Tibial artery (tissue), 4 donors: ENCODE data around the gene NNAT.
A peak's percentile ranks its signal among the peaks of the same experiment; 100 is the strongest.

Experiments
- DNase-seq, 2 donors: peaks; one replicate each; pipeline ENCODE4 v3.0.0-alpha.2; 2019
- H3K27ac ChIP-seq, 2 donors: fragments of 200-600 bp; sonication (generic) in 1 of 2; 1 replicate in 1 of 2; 2 replicates in 1 of 2; pipeline ENCODE4 v1.5.1; 2018 to 2019; ENCODE audit warnings: mild to moderate bottlenecking in 1 of 2
- H3K27me3 ChIP-seq, 2 donors: fragments of 200-600 bp; sonication (generic) in 1 of 2; one replicate each; pipeline versions ENCODE4 v1.5.1 to v1.6.0; 2016 to 2019
- H3K36me3 ChIP-seq, 3 donors: fragments of 200-600 bp; sonication (generic) in 2 of 3; one replicate each; pipeline ENCODE4 v1.5.1; 2016 to 2019; ENCODE audit warnings: mild to moderate bottlenecking in 2 of 3
- H3K4me1 ChIP-seq, 4 donors: fragments of 200-600 bp; sonication (generic) in 2 of 4; 1 replicate in 3 of 4; 2 replicates in 1 of 4; pipeline ENCODE4 v1.5.1; 2016 to 2019
- H3K4me3 ChIP-seq, 2 donors: fragments of 200-600 bp; sonication (generic) in 1 of 2; 1 replicate in 1 of 2; 2 replicates in 1 of 2; pipeline ENCODE4 v1.5.1; 2018 to 2019; ENCODE audit warnings: mild to moderate bottlenecking in 2 of 2
- H3K9me3 ChIP-seq, 3 donors: fragments of 200-600 bp; sonication (generic) in 1 of 3; one replicate each; pipeline ENCODE4 v1.5.1; 2016 to 2019
- intact Hi-C: fragments of 100-400 bp; cut with DNase I; formaldehyde crosslinking; loops from one replicate; pipeline ENCODE4 v1.15.0; 2023; ENCODE audit warnings: low total_unique reads
- TF ChIP-seq, protein P1 (sequence below), 2 experiments: fragments of 200-600 bp in 1 of 2; fragments of 450-650 bp in 1 of 2; IDR thresholded peaks; one replicate each; pipeline ENCODE4 v1.5.1; 2017 to 2019; ENCODE audit warnings: antibody characterized with exemption in 2 of 2, mild to moderate bottlenecking in 1 of 2, moderate library complexity in 1 of 2

Gene NNAT

DNA sequence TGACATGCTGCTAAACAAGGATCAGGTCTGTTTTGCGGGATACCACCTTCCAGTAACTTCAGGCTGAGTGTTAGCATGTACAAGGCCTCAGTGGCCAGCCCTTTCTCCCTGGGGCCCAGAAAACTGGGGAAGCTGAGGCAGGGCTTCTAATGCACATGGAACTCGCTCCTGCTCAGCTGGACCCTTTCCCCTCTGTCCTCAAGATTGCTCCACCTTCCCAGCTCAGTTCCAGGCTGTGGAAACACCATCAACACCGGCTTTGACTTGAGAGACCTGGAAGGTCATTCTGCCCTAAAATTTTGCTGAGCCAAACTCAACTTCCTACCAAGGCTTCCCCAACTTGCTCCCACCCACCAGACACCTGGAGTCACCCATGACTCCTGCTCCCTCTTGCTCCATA, 10.8 kb downstream of the NNAT start:
- peaks cover 0 to 7% (median 4%) of the 10 kb centered on the region in 4 donors for H3K4me1 ChIP-seq
- no peaks in the 10 kb centered on the region for H3K36me3 ChIP-seq
- no peak overlapping the region for H3K4me3 ChIP-seq
- H3K9me3 ChIP-seq: no peaks in the 10 kb centered on the region
- H3K27me3 ChIP-seq: peaks cover 0 to 3% of the 10 kb centered on the region in 2 donors
- TF ChIP-seq, protein P1, sequence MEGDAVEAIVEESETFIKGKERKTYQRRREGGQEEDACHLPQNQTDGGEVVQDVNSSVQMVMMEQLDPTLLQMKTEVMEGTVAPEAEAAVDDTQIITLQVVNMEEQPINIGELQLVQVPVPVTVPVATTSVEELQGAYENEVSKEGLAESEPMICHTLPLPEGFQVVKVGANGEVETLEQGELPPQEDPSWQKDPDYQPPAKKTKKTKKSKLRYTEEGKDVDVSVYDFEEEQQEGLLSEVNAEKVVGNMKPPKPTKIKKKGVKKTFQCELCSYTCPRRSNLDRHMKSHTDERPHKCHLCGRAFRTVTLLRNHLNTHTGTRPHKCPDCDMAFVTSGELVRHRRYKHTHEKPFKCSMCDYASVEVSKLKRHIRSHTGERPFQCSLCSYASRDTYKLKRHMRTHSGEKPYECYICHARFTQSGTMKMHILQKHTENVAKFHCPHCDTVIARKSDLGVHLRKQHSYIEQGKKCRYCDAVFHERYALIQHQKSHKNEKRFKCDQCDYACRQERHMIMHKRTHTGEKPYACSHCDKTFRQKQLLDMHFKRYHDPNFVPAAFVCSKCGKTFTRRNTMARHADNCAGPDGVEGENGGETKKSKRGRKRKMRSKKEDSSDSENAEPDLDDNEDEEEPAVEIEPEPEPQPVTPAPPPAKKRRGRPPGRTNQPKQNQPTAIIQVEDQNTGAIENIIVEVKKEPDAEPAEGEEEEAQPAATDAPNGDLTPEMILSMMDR (IDR thresholded peaks at IDR 0.05): no peak
- H3K27ac ChIP-seq: no peak overlapping the region
- intact Hi-C loops: loop anchor here (2.0 to 5.0 kb wide), 3 partner anchors 145 to 330 kb away; no protein-coding TSS in a partner anchor
- DNase-seq: no peak

DNA sequence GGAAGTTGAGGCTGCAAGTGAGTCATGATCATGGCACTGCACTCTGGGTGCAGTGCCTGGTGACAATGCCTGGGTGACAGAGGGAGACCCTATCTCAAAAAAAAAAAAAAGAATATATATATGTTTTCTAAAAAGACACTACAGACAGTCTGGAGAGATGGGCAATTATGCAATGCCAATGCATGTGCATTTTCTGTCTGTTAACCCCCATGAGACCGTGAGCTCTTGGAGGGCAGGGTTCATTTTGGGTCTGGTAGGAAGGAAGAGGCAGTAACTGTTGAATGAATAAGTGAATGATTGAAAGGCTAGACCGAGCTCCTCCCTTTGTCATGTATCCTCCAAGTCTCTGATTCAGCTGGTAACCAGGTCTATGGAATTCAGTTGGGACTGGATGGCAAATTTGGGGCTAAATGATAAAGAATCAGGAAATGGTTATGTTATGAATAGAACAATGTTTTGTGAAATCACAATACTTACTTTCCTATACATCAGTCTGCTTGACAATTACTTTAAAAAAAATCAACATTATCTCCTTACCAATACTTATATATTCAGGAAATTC, 12.2 kb downstream of the NNAT start:
- DNase-seq: no peak
- Histone ChIP-seq H3K9me3 (no peaks in the 10 kb centered on the region), H3K36me3 (no peaks in the 10 kb centered on the region), H3K27me3 (peaks cover 0 to 6% of the 10 kb centered on the region in 2 donors), H3K27ac (no peak overlapping the region), H3K4me1 (peaks cover 0 to 6% (median 4%) of the 10 kb centered on the region in 4 donors), H3K4me3 (no peak overlapping the region)
- TF ChIP-seq, protein P1 (IDR thresholded peaks at IDR 0.05): no peak
- intact Hi-C loops: loop anchor here (2.0 to 5.0 kb wide), 3 partner anchors 146 to 331 kb away; no protein-coding TSS in a partner anchor

DNA sequence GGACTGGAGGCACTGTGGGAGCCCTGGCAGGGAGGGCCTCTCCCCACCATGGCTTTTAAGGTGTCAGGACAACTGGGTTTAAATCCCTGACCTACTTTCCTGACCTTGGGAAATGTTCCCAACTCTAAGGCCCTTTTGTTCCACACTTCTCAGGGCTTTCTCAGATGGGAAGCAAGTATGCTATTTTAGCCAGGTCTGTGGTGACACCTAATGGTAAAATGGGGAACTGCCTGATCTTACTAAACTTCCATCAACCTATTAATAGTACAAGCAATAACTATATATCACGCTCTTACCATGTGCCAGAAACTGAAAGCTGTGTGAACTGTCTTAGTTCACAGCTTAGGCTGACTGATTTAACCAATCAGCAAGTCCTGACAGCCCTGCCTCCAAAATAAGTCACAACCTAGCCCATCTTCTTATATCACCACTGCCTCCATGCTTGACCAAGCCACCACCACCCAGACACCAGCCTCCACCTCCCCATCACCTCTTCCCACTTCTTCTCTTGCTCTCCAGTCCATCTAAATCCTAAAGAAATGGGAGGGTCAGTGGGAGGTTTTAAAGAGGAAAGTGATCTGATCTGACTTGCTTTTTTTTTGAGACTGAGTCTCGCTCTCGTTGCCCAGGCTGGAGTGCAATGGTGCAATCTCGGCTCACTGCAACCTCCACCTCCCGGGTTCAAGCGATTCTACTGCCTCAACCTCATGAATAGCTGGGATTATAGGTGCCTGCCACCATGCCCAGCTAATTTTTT, 13.5 kb downstream of the NNAT start:
- H3K27ac ChIP-seq: no peak overlapping the region
- TF ChIP-seq, protein P1 (IDR thresholded peaks at IDR 0.05): peak; percentile 82 to 94
- no peaks in the 10 kb centered on the region for H3K9me3 ChIP-seq
- intact Hi-C loops: loop anchor here (5.0 kb wide), 3 partner anchors 147 to 342 kb away; no protein-coding TSS in a partner anchor
- H3K4me3 ChIP-seq: no peak overlapping the region
- H3K4me1 ChIP-seq: no peaks in the 10 kb centered on the region
- no peaks in the 10 kb centered on the region for H3K36me3 ChIP-seq
- peaks cover 0 to 9% of the 10 kb centered on the region in 2 donors for H3K27me3 ChIP-seq
- DNase-seq: peak in 1 of 2 donors; percentile 38

DNA sequence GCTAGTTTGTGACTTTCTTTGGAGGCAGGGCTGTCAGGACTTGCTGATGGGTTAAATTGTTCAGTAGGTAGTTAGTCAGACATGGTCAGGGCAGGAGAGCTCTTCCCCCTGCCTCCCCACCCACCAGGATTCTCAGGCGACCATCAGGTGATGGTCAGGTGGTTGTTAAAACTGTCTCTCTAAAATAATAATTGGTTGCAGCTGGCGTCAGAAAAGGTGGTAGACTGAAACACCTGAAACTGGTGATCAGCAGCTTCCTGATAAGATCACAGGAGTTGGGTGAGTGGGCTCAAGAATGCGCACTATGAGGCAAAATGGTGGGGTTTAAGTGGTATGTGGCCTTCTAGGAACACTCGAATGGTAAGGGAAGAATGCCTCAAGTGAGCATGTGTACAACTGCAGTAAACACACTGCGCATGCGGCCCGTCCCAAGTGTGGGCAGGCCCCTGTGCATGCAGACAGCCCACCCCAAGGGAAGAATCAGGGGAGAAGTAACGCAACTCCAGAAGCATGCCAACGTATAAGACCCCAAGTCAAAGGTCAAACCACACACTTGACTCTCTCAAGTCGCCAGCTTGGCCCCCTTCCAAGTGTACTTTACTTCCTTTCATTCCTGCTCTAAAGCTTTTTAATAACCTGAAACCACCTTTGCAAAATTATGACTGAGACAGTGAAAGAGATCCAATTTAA, 14.5 kb downstream of the NNAT start:
- Histone ChIP-seq H3K9me3 (no peaks in the 10 kb centered on the region), H3K4me1 (no peaks in the 10 kb centered on the region), H3K4me3 (no peak overlapping the region), H3K27ac (no peak overlapping the region), H3K27me3 (peaks cover 0 to 9% of the 10 kb centered on the region in 2 donors), H3K36me3 (no peaks in the 10 kb centered on the region)
- intact Hi-C loops: loop anchor here (5.0 kb wide), 1 partner anchor 343 kb away; no protein-coding TSS in a partner anchor
- TF ChIP-seq, protein P1 (IDR thresholded peaks at IDR 0.05): no peak
- no peak for DNase-seq

DNA sequence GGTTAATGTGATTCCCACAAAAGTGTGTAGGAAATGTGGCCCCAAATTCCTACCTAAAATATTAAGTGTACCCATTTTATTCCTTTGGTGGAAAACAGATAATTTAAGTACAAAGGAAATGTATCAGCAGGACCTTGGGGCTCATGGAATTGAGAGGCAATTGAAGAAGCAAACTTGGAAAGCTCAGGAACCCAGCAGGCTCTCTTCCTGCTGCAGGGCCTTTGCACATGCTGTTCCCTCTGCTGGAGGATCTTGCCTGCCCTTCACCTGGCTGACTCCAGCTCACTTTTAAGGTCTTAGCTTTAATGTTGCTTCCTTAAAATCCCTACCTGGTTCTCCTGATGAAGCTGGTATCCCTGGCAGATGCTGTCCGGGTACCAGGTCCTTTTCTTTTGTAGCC, 16.5 kb downstream of the NNAT start:
- no peaks in the 10 kb centered on the region for H3K9me3 ChIP-seq
- H3K4me1 ChIP-seq: no peaks in the 10 kb centered on the region
- DNase-seq: no peak
- no peak overlapping the region for H3K4me3 ChIP-seq
- no peak overlapping the region for H3K27ac ChIP-seq
- intact Hi-C loops: loop anchor here (5.0 kb wide), 1 partner anchor 345 kb away; no protein-coding TSS in a partner anchor
- peaks cover 0 to 14% of the 10 kb centered on the region in 2 donors for H3K27me3 ChIP-seq
- TF ChIP-seq, protein P1 (IDR thresholded peaks at IDR 0.05): no peak
- H3K36me3 ChIP-seq: no peaks in the 10 kb centered on the region
